Hematopoietic multipotent progenitor cell treated with erythropoietin and hydrocortisone succinate and interleukin-3 and kit ligand, for 4 days (in vitro differentiated cells): ENCODE data around the gene PTP4A2.
"Not testable (repeated sequence)": the region's sequence is repeated elsewhere in the genome, so short reads cannot be mapped to it uniquely, and the experiment has no call there.

Source experiments
- DNase-seq: peaks from one replicate; pipeline ENCODE4 v3.0.0-alpha.2; 2015

PTP4A2 gene

DNA sequence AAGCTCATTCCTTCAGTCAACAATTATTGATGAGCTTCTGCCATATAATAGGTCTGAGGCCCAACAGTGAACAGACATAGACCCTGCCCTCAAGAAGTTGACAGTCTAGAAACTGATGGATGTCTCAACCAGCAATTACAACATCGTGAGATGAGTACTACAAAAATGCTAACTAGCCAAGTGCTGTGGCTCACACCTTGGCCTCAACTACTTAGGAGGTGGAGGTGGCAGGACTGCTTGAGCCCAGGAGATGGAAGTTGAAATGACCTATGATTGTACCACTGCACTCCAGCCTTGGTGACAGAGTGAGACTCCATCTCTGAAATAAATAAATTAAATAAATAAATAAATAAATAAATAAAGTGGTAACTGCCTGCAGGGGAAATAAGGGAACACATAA is 11.7 kb upstream of the PTP4A2 start:
- no peak for DNase-seq

DNA sequence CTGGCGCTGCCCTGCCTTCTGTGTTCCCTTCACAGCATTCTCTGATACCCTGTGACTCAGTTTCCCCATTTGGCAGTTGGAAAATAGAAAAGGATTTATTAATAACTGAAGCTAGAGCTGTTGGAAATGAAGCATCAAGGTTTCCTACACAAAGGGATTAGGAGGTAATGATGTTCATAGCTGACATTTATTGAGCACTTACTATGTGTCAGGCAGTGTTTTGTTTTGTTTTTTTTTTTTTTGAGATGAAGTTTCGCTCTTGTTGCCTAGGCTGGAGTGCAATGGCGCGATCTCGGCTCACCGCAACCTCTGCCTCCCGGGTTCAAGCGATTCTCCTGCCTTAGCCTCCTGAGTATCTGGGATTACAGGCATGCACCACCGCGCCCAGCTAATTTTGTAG is 7.5 kb upstream of the PTP4A2 start:
- DNase-seq, result not testable (repeated sequence)

DNA sequence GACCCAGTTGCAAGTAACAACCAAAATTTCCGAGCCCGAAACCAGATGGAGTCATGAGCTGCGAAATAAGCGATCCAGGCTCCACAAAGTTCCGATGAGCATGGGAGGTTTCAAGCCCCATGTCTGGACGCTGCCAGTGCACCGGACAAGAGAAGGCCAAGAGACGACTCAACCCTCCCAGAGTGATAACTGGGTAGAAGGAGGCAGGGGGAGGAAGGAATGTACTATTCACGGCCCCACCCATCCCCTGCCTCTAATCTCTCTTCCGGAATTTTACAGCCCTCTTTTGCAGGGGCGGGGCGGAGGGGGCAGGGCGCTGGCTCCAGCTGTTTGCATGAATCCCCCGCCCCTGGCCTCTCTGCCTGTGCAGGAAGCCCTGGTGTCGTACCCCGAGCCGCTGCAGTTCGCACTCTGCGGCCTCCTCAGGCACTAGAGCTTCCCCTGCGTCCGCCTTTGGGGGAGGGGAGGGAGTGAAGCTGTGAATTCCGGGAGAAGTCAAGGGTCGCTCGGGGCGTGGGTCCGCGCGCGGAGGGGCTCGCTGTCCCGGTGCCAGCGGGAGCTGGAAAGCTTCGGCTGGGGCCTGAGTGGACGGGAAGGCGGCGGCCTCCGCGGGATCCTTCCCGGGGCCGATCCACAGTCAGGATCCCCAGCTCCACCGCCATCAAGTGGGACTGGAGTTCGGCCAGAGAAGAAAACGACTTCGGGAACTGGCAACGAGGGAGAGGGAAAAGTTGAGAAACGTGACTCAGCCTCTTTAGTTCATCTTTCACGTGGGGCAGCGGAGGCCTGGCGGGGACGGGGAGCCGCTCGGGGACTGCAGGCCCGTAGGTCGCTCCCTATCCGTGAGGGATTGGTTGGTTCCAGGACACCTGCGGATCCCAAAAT is 6.3 kb upstream of the PTP4A2 start:
- peak; percentile 99 for DNase-seq

DNA sequence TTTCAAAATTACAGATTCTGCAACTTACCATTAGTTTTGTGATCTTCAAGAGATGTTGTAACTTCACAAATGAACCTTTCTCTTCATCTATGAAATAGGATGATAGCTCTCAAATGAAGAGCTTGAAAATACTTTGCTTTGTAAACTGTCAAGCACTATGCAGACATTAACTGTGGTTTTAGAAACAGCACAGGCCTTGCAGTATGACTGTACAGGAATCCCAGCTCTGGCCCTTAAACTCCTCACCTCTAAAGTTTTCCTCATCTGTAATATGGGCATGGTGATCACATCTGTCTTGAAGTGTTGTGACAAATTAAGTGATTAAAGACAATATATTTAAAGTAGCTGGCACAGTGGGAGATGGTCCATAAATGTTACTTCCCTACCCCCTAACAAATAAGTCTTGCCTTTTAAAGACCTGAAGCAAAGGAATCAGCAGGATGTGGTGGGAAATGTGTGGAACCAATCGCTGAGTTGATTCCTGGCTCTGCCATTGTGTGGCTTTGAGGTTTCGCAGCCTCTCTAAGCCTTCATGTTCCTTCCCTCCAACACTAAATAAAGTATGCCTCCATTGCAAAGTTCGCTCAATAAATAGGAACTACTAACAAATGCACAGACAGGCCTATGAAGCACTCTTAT is 5.5 kb upstream of the PTP4A2 start:
- peak; percentile 80 for DNase-seq

DNA sequence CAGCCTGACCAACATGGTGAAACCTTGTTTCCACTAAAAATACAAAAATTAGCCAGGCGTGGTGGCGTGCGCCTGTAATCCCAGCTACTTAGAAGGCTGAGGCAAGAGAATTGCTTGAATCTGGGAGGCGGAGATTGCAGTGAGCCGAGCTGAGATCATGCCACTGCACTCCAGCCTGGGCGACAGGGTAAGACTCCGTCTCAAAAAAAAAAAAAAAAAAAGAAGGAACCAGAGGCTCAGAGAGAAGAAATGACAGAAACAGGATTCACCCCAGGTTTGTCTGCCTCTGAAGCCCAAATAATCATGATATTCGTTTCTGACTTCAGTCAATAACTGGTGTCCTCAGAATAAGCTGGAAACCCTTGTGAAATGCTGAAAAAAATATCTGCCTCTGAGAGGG is 3.9 kb upstream of the PTP4A2 start:
- not testable (repeated sequence) for DNase-seq

DNA sequence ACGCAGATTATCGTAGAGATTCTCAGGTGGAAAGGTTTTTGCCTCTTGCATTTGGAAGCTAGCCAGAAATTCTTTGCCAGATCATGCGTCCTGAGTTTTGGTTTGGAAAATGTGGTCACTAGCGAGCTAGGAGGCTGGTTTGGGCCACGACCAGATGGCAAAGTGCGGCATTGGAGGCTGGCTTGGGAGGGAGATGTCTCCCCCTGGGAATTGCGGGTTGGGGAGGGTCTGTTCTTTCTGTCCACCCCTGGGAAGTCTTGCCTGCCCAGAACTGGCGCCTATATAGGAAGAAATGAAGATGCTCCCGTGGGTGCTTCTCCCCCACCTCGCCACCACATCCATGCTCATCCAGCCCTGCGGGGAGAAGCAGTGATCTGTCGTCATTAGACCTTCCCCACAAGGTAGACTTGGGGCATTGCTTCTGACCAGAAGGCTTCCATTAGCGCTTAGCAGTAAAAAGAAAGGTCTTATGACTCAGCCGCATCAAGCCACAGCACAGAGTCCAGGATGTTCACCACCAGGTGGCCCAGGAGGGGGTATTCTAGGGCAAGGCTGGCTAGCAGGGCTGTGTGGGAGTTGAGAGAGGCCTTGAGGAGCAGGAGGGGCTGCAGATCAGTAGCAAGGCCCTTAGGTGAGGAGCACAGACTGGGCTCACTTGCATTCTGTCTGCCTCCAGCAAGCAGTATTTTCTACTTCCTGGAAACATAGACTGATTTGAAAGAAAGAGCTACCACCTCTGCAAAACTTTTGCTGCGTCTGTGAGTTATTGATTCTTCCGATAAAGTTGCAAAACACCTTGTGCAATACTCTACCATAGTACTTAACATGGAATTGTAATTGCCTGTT is 1.5 kb upstream of the PTP4A2 start:
- DNase-seq, result peak; percentile 93

DNA sequence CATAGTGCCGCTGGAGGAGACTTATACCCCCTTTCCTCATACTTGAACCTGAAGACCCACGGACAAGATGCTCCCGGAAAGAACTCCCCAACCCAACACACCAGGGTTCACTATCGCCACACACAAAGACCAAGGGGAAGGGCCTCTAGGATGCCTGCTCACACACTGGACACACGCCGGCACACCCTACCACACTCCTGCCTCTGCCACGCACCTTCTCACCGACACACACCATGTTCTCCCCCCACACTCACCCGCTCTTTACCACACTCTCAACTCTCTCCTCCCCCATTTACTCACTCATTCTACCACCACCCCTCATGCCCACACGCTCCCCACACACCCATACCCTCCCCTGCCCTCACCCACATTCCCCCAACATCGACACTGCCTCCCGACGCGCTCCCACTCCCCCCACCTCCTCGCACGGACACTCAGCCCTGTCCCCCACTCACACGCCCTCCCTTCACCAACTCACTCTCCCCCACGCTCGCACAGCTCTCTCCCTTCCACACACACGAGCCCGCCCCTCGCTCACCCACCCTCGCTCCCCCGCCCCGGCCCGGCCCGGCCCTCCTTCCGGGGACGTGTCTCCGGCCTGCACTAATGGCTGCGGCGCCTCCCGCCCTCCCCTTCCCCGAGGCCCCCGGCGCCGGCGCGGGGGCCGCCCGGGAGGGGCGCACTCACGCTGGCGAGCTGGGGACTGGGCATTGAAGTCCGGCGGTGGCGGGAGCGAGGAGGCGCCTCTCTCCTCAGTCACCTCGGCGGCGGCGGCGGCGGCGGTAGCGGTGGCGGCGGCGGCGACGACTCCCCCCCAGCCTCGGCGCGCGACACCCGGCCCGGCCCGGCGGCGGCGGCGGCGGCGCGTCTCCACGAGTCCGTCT is 626 bp downstream of the PTP4A2 start:
- DNase-seq, result peak; percentile 81

DNA sequence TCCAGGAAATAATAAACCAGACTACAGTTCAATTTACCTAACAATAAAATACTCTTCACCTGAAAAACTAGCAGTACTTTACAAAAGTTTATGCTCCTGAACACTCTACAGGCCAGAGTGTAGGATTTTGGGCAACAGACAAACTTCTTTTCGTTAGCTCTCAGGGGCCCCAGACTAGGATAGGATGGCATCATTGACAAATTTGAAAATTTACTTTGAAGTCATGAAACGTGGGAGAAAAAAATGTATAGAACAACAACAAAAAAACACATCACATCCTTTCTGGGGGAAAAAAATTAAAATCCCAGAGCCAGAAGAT is 1.2 kb downstream of the PTP4A2 start:
- DNase-seq, result no peak

DNA sequence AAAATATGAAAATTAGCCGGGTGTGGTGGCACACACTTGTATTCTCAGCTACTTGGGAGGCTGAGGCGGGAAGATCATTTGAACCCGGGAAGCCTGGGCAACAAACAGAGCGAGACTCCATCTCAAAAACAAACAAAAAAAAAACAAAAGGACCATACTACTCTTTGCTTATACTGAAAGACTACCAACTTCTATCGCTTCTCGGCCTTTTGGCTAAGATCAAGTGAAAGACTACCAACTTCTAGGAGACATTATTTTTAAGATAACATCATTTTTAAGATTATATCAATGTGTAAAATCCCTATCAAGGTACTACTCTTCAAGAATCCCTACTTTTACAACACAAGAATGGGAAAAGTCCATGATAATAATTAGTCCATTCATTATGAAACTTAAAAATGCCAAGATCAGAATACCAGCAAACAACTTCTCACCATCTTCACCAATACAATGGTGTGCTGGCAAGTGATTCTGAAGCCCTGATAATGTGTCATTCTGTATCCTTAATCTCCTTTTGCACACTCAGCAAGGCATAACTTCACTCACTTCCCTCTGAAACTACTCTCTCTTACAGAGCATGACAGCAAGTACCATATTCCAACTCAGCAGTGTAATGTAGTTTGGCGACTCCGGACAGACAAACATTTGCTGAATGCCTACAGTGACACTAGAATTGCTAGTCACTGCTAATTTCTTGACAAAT is 1.7 kb downstream of the PTP4A2 start:
- peak; percentile 53 for DNase-seq

DNA sequence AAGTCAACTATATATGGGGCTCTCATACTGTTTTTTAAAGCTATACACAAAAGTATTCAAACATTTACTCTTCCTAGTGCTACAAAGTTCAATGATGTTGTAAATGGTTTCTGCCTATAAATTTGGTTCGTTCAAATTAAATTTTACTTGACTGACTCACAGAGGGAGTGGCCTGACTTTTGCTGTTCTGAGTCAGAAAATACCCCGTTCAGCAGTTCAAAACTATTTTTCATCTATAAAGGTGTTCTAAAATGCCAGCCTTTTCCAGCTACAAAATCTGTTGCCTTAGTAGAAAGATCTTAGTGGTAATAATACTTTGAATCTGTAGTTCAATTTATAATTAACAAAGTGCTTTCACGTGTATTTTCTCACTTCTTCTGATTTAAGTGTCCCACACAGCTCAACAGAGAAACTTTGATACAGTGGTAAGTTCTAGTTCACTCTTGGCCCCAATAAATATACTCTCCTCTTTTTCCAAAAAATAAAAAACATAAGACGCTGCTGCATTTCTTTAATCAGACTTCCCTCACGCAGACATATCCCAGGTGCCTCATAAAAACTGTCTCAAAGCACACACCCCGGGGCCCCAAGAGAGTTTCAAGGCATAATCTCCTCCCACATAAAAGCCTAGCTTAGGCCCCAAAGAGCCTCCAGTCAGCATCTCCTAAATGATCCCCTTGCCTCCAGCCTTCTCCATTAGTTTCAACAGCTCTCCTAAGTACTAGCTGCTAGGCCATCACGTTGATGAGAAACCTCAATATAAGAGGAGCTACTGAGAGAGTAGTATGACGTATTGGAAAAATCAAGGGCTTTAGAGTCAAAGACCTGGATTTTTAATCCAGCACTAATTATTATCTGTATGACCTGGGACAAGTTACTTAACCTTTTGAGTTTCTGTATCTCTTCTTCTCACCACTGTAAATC is 3.2 kb downstream of the PTP4A2 start:
- DNase-seq, result no peak

DNA sequence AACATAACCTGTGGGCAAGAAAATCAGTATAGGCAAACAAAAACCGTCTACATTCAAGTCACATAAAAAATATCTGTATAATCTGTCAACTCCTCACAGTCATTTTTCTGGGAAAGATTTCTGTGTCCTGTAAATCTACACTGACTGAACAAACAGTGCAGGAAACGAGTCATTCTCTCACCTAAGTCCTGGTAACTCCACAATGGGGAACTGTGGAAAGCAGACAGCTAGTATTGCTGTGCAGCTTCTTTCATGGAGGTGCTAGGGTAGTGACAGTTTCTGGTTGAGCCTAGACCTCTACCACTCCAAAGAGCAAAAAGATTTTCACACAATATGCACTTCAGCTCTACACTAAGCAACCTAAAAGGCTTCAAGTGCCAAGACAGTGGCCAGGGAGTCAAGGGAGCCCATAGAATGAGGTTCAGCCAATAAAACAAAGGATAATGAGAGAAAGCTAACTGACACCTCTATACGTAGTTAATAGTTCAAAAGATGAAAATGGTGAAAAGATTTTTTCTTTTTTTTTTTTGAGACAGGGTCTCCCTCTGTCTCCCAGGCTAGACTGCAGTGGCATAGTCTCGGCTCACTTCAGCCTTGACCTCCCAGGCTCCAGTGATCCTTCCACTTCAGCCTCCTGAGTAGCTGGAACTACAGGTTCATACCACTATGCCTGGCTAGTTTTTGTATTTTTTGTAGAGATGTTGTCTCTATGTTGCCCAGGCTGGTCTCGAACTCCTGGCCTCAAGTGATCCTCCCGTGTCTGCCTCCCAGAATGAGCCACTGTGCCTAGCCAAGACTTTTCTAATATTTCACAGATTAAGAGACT is 5.5 kb downstream of the PTP4A2 start:
- DNase-seq, result no peak

DNA sequence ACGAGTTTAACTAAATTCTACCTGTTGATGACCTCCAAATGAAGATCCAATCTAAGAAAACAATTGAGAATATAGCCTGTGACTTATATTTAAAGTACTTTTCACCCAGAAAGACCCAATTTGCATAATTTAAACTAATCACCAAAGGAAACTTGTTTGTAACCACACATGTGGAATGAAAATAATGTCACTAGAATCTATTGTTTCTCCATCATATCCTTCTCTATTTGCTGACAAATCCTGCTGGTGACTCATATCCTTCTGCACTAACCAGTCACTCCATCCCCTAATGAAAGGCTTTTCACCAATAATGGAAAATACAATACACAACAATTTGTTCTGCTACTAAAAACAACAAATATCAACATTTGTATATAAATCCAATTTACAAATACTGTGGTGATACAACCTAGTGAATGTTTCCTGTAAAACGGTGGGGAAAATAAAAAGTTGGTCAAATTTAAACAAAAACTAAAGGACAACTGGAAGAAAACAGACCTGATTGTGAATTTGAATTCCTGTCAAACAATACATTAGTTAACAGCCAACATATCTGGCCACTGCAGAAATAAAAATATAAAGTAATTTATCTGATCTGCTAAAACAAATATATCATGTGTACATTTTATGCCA is 6.5 kb downstream of the PTP4A2 start:
- no peak for DNase-seq

DNA sequence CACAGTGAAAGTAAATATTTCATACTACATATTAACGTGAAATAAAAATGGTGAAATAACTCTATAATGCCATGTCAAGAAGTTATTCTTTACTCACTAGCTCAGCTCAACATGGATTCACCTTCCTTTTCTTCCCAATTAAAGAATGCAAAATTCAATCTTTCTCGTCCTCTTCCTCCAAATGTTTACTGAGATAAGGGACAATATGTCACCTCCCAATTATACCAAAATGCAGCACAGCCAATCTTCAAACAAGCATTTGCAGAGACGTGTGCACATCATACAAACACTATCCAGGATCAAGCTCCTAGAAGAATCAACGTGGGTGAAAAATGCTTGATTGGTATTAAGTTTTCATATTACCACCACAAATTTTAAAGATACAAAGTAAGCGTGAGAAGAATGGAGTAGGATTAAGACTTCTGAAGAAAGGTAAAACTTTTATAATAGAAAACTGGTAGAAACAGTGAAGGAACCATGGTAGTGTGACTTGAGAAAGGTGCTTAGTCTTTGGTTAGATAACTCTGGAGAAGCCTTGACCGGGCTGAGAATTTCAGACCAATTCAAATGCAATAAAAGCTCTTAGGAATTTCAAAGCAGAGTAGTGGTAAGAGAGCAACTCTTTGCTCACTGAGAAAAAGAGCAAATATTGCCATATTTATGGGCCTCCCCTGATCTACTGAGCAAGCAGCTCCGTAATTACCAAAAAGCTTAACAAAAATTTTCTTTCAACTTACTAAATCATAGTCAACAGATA is 7.2 kb downstream of the PTP4A2 start:
- DNase-seq, result no peak

DNA sequence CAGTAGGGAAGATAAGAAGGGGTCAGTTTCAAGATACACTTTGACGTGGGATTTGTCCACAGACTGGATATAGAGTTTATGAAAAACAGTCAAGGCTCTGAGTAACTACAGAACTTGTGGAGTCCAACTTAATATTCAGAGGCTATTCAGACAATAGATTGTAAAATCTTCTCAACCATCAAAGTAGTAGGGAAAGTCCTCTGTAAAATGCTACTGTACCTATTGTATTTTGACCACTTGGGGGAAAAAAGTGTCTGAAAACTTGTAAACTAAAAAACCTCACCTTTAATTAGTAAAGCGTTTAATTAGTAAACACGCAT is 10.5 kb downstream of the PTP4A2 start:
- DNase-seq, result no peak

DNA sequence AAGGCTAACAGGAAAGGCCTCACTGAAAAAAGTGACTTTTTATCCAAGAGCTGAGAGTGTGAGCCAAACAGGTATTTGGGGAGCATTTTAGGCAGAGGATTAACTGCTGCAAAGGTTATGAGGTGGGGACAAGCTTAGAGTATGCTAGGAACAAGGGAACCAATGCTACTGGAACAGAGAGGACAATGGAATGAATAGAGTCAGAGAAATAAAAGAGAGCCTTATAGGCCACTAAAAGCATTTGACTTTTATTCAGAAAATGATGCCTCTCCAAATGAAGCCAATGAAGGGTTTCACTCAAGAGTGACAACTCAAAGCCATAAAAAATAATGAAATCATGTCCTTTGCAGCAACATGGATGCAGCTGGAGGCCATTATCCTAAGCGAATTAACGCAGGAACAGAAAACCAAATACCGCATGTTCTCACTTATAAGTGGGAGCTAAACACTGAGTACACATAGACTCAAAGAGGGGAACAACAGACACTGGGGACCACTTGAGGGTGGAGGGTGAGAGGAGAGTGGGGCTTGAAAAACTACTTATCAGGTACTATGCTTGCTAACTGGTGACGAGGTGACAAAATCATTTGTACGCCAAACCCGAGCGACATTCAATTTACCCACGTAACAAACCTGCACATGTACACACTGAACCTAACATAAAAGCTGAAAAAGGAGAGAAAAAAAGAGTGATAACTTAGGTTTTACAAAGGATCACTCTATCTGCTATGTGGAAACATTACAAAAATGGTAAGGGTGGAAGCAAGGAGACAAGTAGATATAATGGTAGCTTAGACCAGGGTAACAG is 11.1 kb downstream of the PTP4A2 start:
- DNase-seq, result no peak

DNA sequence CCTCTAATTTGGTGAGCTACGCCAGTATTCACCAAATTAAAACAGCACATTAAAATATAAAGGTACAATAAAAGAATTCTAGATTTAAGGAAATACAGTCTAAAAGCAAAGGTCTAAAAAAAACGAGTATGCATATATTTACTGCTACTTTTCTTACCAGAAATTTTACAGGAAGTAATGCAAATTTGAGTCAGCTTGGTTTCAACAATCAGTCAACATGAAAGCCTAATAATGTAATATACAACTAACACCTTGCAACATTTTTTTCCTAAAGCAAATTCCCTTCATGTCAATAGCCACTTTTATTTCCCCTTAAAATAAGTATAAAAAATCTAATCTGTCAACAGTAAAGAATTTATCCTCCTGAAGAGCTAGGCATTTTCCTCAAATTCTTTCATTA is 11.9 kb downstream of the PTP4A2 start:
- DNase-seq, result no peak

DNA sequence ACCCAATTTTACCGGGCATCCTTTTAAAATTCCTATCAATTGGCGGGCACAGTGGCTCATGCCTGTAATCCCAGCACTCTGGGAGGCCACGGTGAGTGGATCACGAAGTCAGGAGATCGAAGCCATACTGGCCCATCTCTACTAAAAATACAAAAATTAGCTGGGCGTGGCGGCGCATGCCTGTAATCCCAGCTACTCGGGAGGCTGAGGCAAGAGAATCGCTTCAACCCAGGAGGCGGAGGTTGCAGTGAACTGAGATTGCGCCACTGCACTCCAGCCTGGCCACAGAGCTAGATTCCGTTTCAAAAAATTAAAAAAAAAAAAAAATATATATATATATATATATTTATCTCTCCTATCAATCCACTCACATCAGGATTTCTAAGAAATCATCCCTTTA is 12.3 kb downstream of the PTP4A2 start:
- not testable (repeated sequence) for DNase-seq

DNA sequence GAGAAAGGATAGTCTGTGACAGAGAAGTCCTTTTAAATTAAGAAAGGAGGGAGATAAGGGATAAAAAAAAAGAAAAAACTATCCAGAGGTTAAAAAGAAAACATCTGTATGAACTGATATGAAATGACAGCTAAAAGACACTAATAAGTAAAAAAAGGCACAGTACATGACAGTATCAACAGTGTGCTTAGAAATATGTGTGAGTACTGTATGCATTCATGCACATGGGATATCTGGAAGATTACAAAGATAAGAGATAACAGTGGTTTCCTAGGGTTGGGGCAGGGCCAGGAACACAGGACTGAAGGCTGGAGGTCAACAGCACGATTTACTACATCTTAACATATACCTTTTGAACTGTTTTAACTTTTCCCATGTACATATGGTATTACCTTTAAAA is 13.3 kb downstream of the PTP4A2 start:
- DNase-seq, result peak; percentile 51
